BE2C (cell line): Measurements from ENCODE around the gene MSANTD2.

ENCODE experiments used
- DNase-seq: peaks from one replicate; pipeline ENCODE4 v3.0.0-alpha.2; 2020
- H3K27me3 ChIP-seq: fragments of 250-450 bp; sonication (Bioruptor Pico); 2 replicates; pipeline ENCODE4 v1.5.1; 2020; ENCODE audit warnings: mild to moderate bottlenecking
- H3K36me3 ChIP-seq: fragments of 250-450 bp; sonication (Bioruptor Pico); 2 replicates; pipeline ENCODE4 v1.5.1; 2020; ENCODE audit warnings: mild to moderate bottlenecking
- H3K4me1 ChIP-seq: fragments of 250-450 bp; sonication (Bioruptor Pico); 2 replicates; pipeline ENCODE4 v1.5.1; 2020
- H3K4me3 ChIP-seq: 2 replicates; pipeline ENCODE4 v1.5.1; 2011; ENCODE audit warnings: low read depth, low read length
- H3K9me3 ChIP-seq: fragments of 250-450 bp; sonication (Bioruptor Pico); 2 replicates; pipeline ENCODE4 v1.5.1; 2020
- TF ChIP-seq, protein P1 (sequence below): IDR thresholded peaks from 2 replicates; pipeline ENCODE4 v1.5.1; 2012; ENCODE audit warnings: mild to moderate bottlenecking, low read depth, low read length

MSANTD2 gene

DNA sequence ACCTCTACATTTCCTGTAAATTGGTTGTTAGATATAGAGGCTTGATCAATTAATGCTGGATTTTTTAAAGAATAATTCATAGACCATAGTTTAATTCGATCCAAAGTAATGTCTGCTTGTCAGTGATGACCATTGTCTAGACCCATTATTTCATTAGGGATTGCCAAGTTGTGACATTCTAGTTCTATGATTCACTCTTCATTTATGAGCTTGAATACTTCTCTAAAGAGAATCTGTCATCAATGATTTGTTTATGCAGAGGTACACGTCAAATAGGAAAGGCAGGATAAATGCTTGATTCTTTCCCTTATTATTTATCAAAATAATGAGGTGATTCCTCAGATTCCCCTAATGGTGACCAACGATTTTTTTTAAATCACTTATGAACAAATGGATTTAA is 41.0 kb upstream of the MSANTD2 start:
- H3K27me3 ChIP-seq = peaks cover 98% of the 10 kb centered on the region
- TF ChIP-seq, protein P1, sequence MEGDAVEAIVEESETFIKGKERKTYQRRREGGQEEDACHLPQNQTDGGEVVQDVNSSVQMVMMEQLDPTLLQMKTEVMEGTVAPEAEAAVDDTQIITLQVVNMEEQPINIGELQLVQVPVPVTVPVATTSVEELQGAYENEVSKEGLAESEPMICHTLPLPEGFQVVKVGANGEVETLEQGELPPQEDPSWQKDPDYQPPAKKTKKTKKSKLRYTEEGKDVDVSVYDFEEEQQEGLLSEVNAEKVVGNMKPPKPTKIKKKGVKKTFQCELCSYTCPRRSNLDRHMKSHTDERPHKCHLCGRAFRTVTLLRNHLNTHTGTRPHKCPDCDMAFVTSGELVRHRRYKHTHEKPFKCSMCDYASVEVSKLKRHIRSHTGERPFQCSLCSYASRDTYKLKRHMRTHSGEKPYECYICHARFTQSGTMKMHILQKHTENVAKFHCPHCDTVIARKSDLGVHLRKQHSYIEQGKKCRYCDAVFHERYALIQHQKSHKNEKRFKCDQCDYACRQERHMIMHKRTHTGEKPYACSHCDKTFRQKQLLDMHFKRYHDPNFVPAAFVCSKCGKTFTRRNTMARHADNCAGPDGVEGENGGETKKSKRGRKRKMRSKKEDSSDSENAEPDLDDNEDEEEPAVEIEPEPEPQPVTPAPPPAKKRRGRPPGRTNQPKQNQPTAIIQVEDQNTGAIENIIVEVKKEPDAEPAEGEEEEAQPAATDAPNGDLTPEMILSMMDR = no peak
- no peak for DNase-seq
- no peaks in the 10 kb centered on the region for H3K4me1 ChIP-seq
- no peaks in the 10 kb centered on the region for H3K36me3 ChIP-seq
- H3K9me3 ChIP-seq = no peaks in the 10 kb centered on the region
- no peak overlapping the region for H3K4me3 ChIP-seq

DNA sequence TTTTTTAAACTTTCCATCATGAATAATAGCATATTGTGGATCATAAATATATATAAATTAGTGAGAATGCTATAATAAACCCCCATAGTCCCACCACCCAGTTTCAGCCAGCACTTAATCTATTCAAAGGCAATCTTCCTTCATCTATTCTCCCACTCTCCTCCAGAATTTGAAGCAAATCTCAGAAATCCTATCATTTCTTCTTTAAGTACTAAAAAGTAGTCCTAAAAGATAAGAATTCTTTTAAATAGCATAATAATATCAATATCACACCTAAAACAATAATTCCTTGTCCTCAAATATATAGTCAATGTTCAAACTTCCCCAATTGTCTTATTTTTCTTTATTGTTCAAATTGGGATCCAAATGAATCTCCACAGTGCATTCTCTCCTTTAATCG is 40.5 kb upstream of the MSANTD2 start:
- H3K4me3 ChIP-seq = no peak overlapping the region
- H3K36me3 ChIP-seq = no peaks in the 10 kb centered on the region
- TF ChIP-seq, protein P1 = no peak
- H3K9me3 ChIP-seq = no peaks in the 10 kb centered on the region
- no peaks in the 10 kb centered on the region for H3K4me1 ChIP-seq
- peaks cover 97% of the 10 kb centered on the region for H3K27me3 ChIP-seq
- no peak for DNase-seq

DNA sequence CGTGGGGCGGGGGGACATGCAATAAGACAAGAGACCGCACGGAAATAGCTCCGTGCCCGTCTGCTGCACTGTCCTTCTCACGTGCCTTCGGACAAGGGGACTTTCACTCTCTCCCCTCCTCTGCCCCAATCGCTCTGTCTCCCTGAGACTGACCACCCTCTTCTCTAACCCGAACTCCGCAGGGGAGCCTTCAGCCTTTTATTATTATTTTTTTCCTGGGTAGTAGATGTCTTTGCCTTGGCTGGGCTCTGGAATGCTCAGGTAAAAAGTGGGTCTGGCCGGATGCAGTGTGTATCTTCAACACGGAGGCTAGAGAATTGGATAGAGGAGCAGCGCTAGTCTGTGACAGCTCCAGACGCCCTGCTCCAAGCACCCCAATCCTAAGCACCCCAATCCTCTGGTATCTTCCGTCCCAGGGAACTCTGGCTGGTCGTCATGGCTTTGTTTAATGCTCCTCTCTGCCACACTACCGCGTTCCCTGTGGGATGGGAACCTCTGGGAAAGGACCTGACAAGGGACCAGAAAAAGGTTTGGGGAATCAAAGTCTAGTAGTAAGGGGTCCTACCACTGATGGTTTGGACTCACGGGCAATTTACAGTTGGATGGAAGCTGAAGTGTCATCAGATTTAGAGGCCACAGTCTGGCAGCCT is 39.9 kb upstream of the MSANTD2 start:
- Histone ChIP-seq H3K4me3 (no peak overlapping the region), H3K27me3 (peaks cover 95% of the 10 kb centered on the region), H3K4me1 (no peaks in the 10 kb centered on the region), H3K9me3 (no peaks in the 10 kb centered on the region), H3K36me3 (no peaks in the 10 kb centered on the region)
- no peak for DNase-seq
- TF ChIP-seq, protein P1 = no peak

DNA sequence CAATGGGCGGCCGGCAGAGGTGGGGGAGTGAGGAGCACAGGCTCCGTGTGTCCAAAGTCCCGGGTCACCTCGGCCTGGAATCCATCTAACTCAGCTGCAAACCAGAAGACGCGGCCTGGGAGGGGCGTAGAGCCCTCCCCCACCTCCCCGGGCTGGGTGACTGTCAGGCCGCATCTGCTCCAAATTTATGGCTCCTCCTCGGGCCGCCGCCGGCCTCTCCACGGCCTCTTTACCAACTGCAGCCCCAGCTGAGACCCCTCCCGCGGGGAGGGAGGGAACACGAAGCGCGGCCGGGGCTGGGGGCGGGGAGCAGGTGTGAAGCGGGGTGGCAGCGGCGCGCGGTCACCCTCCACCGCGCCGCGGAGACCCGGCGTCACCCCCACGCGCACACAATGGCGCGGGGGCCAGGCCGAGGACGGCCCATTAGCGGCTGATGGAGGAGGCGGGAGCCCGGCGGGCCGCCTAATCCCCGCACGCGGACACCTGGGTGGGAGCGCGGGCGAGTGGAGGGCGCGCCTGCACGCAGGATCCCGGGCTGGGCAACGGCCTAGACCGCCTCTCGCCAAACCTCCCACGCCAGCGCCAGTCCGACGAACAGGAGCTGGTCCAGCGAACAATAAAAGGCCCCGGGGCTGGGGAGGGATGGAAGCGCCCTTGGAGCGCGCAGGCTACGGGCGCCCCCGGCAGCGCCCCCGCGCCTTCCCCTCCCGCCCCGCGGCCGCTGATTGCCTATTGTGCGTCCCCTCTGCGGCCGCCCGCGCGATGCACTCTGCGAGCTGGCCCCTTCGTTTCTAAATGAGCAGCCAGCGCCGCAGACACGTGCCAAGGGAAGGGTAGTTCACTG is 39.1 kb upstream of the MSANTD2 start:
- Histone ChIP-seq H3K4me3 (peak overlapping the region; percentile 14), H3K27me3 (peaks cover 87% of the 10 kb centered on the region), H3K36me3 (no peaks in the 10 kb centered on the region), H3K9me3 (no peaks in the 10 kb centered on the region), H3K4me1 (no peaks in the 10 kb centered on the region)
- TF ChIP-seq, protein P1 = no peak
- DNase-seq = peak; percentile 13

DNA sequence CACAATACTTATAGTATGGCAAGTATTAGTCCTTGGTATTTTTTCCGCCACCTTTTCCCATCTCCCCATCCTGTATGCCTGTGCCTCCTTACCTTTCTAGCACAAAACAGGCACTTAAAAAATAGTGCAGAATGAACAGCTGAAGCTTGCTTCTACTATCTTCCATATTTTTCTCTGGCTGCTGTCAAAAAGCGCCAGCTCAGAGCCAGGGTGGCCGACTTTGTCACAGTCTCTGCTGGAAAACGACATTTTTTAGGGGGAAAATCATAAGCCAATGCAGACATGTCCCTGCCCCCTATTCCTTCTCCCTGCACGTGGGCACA is 38.6 kb upstream of the MSANTD2 start:
- Histone ChIP-seq H3K27me3 (peaks cover 85% of the 10 kb centered on the region), H3K4me3 (no peak overlapping the region), H3K9me3 (no peaks in the 10 kb centered on the region), H3K36me3 (no peaks in the 10 kb centered on the region), H3K4me1 (no peaks in the 10 kb centered on the region)
- TF ChIP-seq, protein P1 = no peak
- DNase-seq = no peak

DNA sequence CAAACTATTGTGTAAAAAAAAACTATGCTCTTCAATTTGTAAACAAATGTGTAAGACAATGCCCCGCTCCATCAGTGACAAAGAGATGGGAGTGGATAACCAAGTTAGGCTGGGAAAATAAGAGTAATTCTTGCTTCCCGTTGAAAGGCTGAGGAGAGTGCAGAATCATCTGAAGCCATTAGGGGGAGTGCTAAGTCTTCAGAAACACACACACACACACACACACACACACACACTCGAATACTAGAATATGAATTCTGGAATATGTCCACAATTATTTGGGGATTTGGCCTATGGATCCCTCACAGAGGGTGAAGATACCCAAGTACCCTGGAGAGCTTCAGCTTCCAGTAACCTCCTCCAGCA is 37.3 kb upstream of the MSANTD2 start:
- H3K36me3 ChIP-seq = no peaks in the 10 kb centered on the region
- H3K4me1 ChIP-seq = no peaks in the 10 kb centered on the region
- no peaks in the 10 kb centered on the region for H3K9me3 ChIP-seq
- H3K27me3 ChIP-seq = peaks cover 75% of the 10 kb centered on the region
- DNase-seq = peak; percentile 36
- no peak overlapping the region for H3K4me3 ChIP-seq
- TF ChIP-seq, protein P1 = peak; percentile 69
